ENCODE results near the gene POLR3G.

Gene POLR3G

GRCh38 chr5:90553711-90554110, 79.0 kb downstream of the POLR3G start:
- DNase-seq: no peak

GRCh38 chr5:90554358-90555006, 79.8 kb downstream of the POLR3G start:
- no peak for DNase-seq

- DNase-seq: no peak
Measured at GRCh38 chr5:90555666-90556065, 81.0 kb downstream of the POLR3G start.

- DNase-seq: no peak
Measured at GRCh38 chr5:90557391-90557790, 82.7 kb downstream of the POLR3G start.

- no peak for DNase-seq
Measured at GRCh38 chr5:90557871-90558270, 83.2 kb downstream of the POLR3G start.

GRCh38 chr5:90558344-90559192, 83.9 kb downstream of the POLR3G start, which contains the start of gene ADGRV1:
TSS of gene ADGRV1 (plus strand) at chr5:90558797. CDS start at chr5:90558896, 99 bp downstream.
- DNase-seq: peak; percentile 84

GRCh38 chr5:90560771-90561170, 86.1 kb downstream of the POLR3G start:
- no peak for DNase-seq

GRCh38 chr5:90561766-90562165, 87.1 kb downstream of the POLR3G start:
- no peak for DNase-seq

GRCh38 chr5:90562341-90562740, 87.7 kb downstream of the POLR3G start:
- DNase-seq: peak; percentile 74

- DNase-seq: peak; percentile 84
Measured at GRCh38 chr5:90563108-90563507, 88.4 kb downstream of the POLR3G start.

Measured in NCI-H524 treated with DMSO at 0.1 percent for 48 hours (cell line).